H1 (cell line): Measurements from ENCODE around the gene LDLRAD3. TPM values are rescaled to one million over a fixed set of nuclear protein-coding genes. Genes with fewer than 3 reads are reported as not detected.

Experiments used
- CTCF ChIA-PET: fragments of 300-600 bp; sonication (Branson Sonifier 250); formaldehyde crosslinking; loops from one replicate; lab custom pipeline; 2021; ENCODE audit not compliant: partially characterized antibody; lab: Charles Lee
- POLR2A ChIA-PET: fragments of 300-600 bp; sonication (Branson Sonifier 250); formaldehyde crosslinking; loops from one replicate; lab custom pipeline; 2021; ENCODE audit warnings: inconsistent platforms; ENCODE audit not compliant: partially characterized antibody; lab: Charles Lee
- DNase-seq, 2 experiments: peaks; one replicate each; pipeline versions ENCODE4 v3.0.0 to v3.0.0-alpha.2; 2010 to 2022; ENCODE audit warnings: low spot score in 2 of 2, low read depth in 1 of 2, mixed read lengths in 1 of 2
- FAIRE-seq: peaks from 2 replicates; lab custom pipeline; 2011; peaks lifted over from hg19 to GRCh38; lab: Jason Lieb, UNC
- H2AFZ ChIP-seq: 2 replicates; pipeline ENCODE4 v1.8.1; 2012; ENCODE audit warnings: low read length, inconsistent platforms
- H2AK5ac ChIP-seq: 2 replicates; pipeline ENCODE4 v1.6.1; 2013; ENCODE audit warnings: low read depth, low read length
- H2BK120ac ChIP-seq: replicated peaks from 2 replicates; pipeline ENCODE3; 2013; ENCODE audit warnings: low read depth, low read length, inconsistent platforms
- H2BK12ac ChIP-seq: 2 replicates; pipeline ENCODE4 v1.6.1; 2013; ENCODE audit warnings: low read depth, low read length
- H2BK15ac ChIP-seq: 2 replicates; pipeline ENCODE4 v1.6.1; 2013; ENCODE audit warnings: low read length
- H2BK20ac ChIP-seq: 2 replicates; pipeline ENCODE4 v1.6.1; 2013; ENCODE audit warnings: low read length
- H2BK5ac ChIP-seq: 2 replicates; pipeline ENCODE4 v1.6.1; 2013; ENCODE audit warnings: low read depth, low read length
- H3K14ac ChIP-seq: 2 replicates; pipeline ENCODE4 v1.6.1; 2013; ENCODE audit warnings: inconsistent platforms; ENCODE audit not compliant: insufficient read length
- H3K18ac ChIP-seq: 2 replicates; pipeline ENCODE4 v1.6.1; 2013; ENCODE audit warnings: low read length; ENCODE audit errors: extremely low read depth
- H3K23ac ChIP-seq: 2 replicates; pipeline ENCODE4 v1.6.1; 2013; ENCODE audit warnings: inconsistent platforms; ENCODE audit not compliant: insufficient read length
- H3K23me2 ChIP-seq: 2 replicates; pipeline ENCODE4 v1.6.1; 2013; ENCODE audit warnings: low read depth, low read length
- H3K27ac ChIP-seq: 2 replicates; pipeline ENCODE4 v1.6.1; 2011; ENCODE audit warnings: low read depth, low read length, inconsistent platforms
- H3K27me3 ChIP-seq, 4 experiments: replicated peaks in 1 of 4; 1 replicate in 1 of 4; 2 replicates in 3 of 4; pipeline versions ENCODE4 v1.6.1 to v1.8.1; 2011 to 2013; ENCODE audit warnings: low read length in 3 of 4, mild to moderate bottlenecking in 3 of 4, inconsistent platforms in 2 of 4, mixed read lengths in 2 of 4, moderate library complexity in 1 of 4; ENCODE audit not compliant: control insufficient read depth in 3 of 4, insufficient read depth in 3 of 4; ENCODE audit errors: extremely low read depth in 1 of 4
- H3K36me3 ChIP-seq, 4 experiments: 2 replicates each; pipeline versions ENCODE4 v1.6.1 to v1.8.1; 2011 to 2013; ENCODE audit warnings: mild to moderate bottlenecking in 4 of 4, low read length in 3 of 4, moderate library complexity in 2 of 4, control low read depth in 1 of 4, inconsistent platforms in 1 of 4; ENCODE audit not compliant: insufficient read depth in 4 of 4, control insufficient read depth in 2 of 4
- H3K4ac ChIP-seq: replicated peaks from 2 replicates; pipeline ENCODE3; 2013; ENCODE audit warnings: low read length, low read depth, mixed read lengths, inconsistent platforms; ENCODE audit not compliant: insufficient read length
- H3K4me1 ChIP-seq, 4 experiments: replicated peaks in 1 of 4; 1 replicate in 1 of 4; 2 replicates in 3 of 4; pipeline versions ENCODE4 v1.6.1 to v1.8.1; 2011 to 2013; ENCODE audit warnings: low read length in 3 of 4, inconsistent platforms in 2 of 4, mixed read lengths in 1 of 4; ENCODE audit not compliant: insufficient read depth in 4 of 4, control insufficient read depth in 3 of 4
- H3K4me2 ChIP-seq, 2 experiments: 2 replicates each; pipeline versions ENCODE4 v1.6.1 to v1.8.1; 2011 to 2013; ENCODE audit warnings: low read depth in 2 of 2, low read length in 2 of 2, control low read depth in 1 of 2, inconsistent platforms in 1 of 2, mild to moderate bottlenecking in 1 of 2; ENCODE audit not compliant: insufficient read depth in 1 of 2
- H3K4me3 ChIP-seq, 4 experiments: fragments of 200-600, 300-600 bp in 1 of 4; sonication (generic), shearing (Covaris generic), sonication (Bioruptor Twin) in 1 of 4; 2 replicates each; pipeline versions ENCODE4 v1.5.1 to v1.8.1; 2011 to 2016; ENCODE audit warnings: low read length in 4 of 4, low read depth in 3 of 4, control low read depth in 2 of 4, inconsistent platforms in 2 of 4, mild to moderate bottlenecking in 2 of 4, mixed read lengths in 1 of 4, moderate library complexity in 1 of 4; ENCODE audit not compliant: insufficient read depth in 2 of 4; ENCODE audit errors: extremely low read depth in 1 of 4
- H3K56ac ChIP-seq: replicated peaks from 2 replicates; pipeline ENCODE3; 2013; ENCODE audit warnings: low read depth, mild to moderate bottlenecking, mixed read lengths, low read length, inconsistent platforms; ENCODE audit not compliant: insufficient read length
- H3K79me1 ChIP-seq: 2 replicates; pipeline ENCODE4 v1.6.1; 2013; ENCODE audit warnings: low read depth, low read length, control low read depth
- H3K79me2 ChIP-seq, 2 experiments: 2 replicates each; pipeline versions ENCODE4 v1.6.1 to v1.8.1; 2012 to 2013; ENCODE audit warnings: low read length in 2 of 2, mild to moderate bottlenecking in 2 of 2, inconsistent platforms in 1 of 2; ENCODE audit not compliant: insufficient read depth in 2 of 2, control insufficient read depth in 1 of 2
- H3K9ac ChIP-seq, 4 experiments: replicated peaks in 1 of 4; 1 replicate in 1 of 4; 2 replicates in 3 of 4; pipeline versions ENCODE4 v1.6.1 to v1.8.1; 2011 to 2013; ENCODE audit warnings: low read depth in 3 of 4, low read length in 3 of 4, control low read depth in 2 of 4, mild to moderate bottlenecking in 2 of 4, moderate library complexity in 2 of 4, inconsistent platforms in 1 of 4; ENCODE audit errors: extremely low read depth in 1 of 4
- H3K9me3 ChIP-seq, 2 experiments: 2 replicates each; pipeline versions ENCODE4 v1.6.1 to v1.8.1; 2012 to 2013; ENCODE audit warnings: mild to moderate bottlenecking in 2 of 2, moderate library complexity in 2 of 2, control low read depth in 1 of 2, inconsistent platforms in 1 of 2, low read depth in 1 of 2, low read length in 1 of 2, mixed read lengths in 1 of 2; ENCODE audit not compliant: insufficient read depth in 2 of 2
- H4K20me1 ChIP-seq, 2 experiments: replicated peaks in 1 of 2; 2 replicates each; pipeline versions ENCODE3 to v1.8.1; 2011 to 2013; ENCODE audit warnings: inconsistent platforms in 2 of 2, low read length in 2 of 2, mild to moderate bottlenecking in 1 of 2; ENCODE audit not compliant: insufficient read depth in 2 of 2, control insufficient read depth in 1 of 2
- H4K5ac ChIP-seq: 2 replicates; pipeline ENCODE4 v1.6.1; 2013; ENCODE audit warnings: low read length, low read depth, mixed read lengths, inconsistent platforms; ENCODE audit not compliant: insufficient read length
- H4K8ac ChIP-seq: 2 replicates; pipeline ENCODE4 v1.8.0; 2013; ENCODE audit warnings: mild to moderate bottlenecking, moderate library complexity, low read length, inconsistent platforms; ENCODE audit not compliant: insufficient read depth; ENCODE audit errors: extremely low read depth
- H4K91ac ChIP-seq: replicated peaks from 2 replicates; pipeline ENCODE3; 2013; ENCODE audit warnings: low read length, mixed read lengths, inconsistent platforms; ENCODE audit not compliant: insufficient read length
- CEBPB ChIP-seq: IDR thresholded peaks from 2 replicates; pipeline ENCODE4 v1.6.1; 2012; ENCODE audit warnings: low read depth, low read length
- HDAC6 ChIP-seq: IDR thresholded peaks from one replicate; pipeline ENCODE4 v1.7.1; 2012; ENCODE audit warnings: low read depth, mild to moderate bottlenecking, inconsistent platforms, low read length, moderate library complexity
- SIN3A ChIP-seq, 2 experiments: IDR thresholded peaks in 1 of 2; conservative IDR thresholded peaks in 1 of 2; 2 replicates each; pipeline ENCODE4 v1.6.1; 2011 to 2012; ENCODE audit warnings: low read length in 2 of 2, improper control_type of control experiment in 1 of 2, low read depth in 1 of 2, mild to moderate bottlenecking in 1 of 2
- TAF7 ChIP-seq: optimal IDR thresholded peaks from 2 replicates; pipeline ENCODE3; 2011; ENCODE audit warnings: low read depth, mild to moderate bottlenecking, inconsistent platforms, low read length, moderate library complexity, borderline replicate concordance
- USF2 ChIP-seq: IDR thresholded peaks from 2 replicates; pipeline ENCODE4 v1.6.1; 2011; ENCODE audit warnings: low read length, improper control_type of control experiment
- ZNF274 ChIP-seq: IDR thresholded peaks from 2 replicates; pipeline ENCODE4 v1.7.0; 2012; ENCODE audit warnings: low read length, borderline replicate concordance; ENCODE audit errors: extremely low read depth
- WGBS, 2 experiments: shearing (Covaris generic) in 1 of 2; methylation state at CpG; one replicate each; pipeline versions ENCODE4 v1.1.6 to v1.1.7; 2013 to 2015; ENCODE audit warnings: low lambda C conversion rate in 2 of 2, mixed read lengths in 2 of 2, inconsistent platforms in 1 of 2, low coverage in 1 of 2, missing lambda C conversion rate in 1 of 2; ENCODE audit not compliant: insufficient replicate concordance in 2 of 2, insufficient coverage in 1 of 2, insufficient read length in 1 of 2; ENCODE audit errors: extremely low coverage in 1 of 2, missing lambda C conversion rate in 1 of 2; 5-methylcytosine and 5-hydroxymethylcytosine counted together
- polyA plus RNA-seq, 7 experiments: library from polyadenylated mRNA; depleted of rRNA in 3 of 7; stranded (reverse) in 5 of 7; unstranded in 2 of 7; fragments of >200 nt in 5 of 7; fragments of 200-250 nt in 2 of 7; gene quantifications; 1 replicate in 5 of 7; 2 replicates in 1 of 7; 4 replicates in 1 of 7; pipeline versions ENCODE4 v1.2.1 to v1.2.3, GENCODE V29; 2011 to 2013; ENCODE audit warnings: missing spikeins in 2 of 7, mixed read lengths in 2 of 7
- total RNA-seq: library from RNA; stranded (reverse); fragmentation: NEBNext Ultra II Directional; extraction: Animal tissue kit (Norgen Biotek cat#: 25700); gene quantifications from 2 replicates; pipeline ENCODE4 v1.2.1, GENCODE V29; 2021

Gene LDLRAD3
- total and polyA plus RNA-seq, 2 of the 8 experiments (the other 6 are each of a cell fraction or from before 2014, with no cell fraction given) = 18.6 to 22.8 TPM

DNA sequence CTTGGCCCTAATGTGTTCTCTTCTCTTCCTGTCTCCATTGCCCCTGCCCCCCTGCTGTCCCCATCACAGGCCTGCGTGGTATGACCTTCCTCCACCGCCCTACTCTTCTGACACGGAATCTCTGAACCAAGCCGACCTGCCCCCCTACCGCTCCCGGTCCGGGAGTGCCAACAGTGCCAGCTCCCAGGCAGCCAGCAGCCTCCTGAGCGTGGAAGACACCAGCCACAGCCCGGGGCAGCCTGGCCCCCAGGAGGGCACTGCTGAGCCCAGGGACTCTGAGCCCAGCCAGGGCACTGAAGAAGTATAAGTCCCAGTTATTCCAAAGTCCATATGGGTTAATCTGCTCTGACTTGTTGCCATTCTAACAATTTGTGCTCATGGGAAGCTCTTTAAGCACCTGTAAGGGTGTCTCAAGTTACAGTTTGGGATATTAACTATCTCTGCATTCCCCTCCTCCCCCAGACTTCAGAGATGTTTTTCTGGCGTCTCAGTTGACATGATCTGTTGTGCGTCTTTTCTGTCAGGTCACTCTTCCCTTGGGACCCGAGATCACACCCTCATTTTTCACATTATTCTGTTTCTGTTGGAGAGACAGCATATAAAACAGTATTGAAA, 285.3 kb downstream of the LDLRAD3 start:
- H3K27ac ChIP-seq = no peak overlapping the region
- H4K20me1 ChIP-seq = peaks cover 0 to 3% of the 10 kb centered on the region in 2 experiments
- H3K4ac ChIP-seq = no peak overlapping the region
- H4K5ac ChIP-seq = no peak overlapping the region
- H3K79me2 ChIP-seq = no peaks in the 10 kb centered on the region
- WGBS, 2 experiments = 94% methylated on average over 12 of the region's 12 CpGs; no CpG with 5 or more reads in 1 of the 2 experiments
- no peak overlapping the region for H2BK120ac ChIP-seq
- H2BK20ac ChIP-seq = no peak overlapping the region
- ChIA-PET POLR2A (no interaction called here), CTCF (interaction anchor here (1.5 kb wide), 1 partner anchor 30 kb away, joined by 3 read pairs; no protein-coding TSS in a partner anchor)
- H3K14ac ChIP-seq = no peak overlapping the region
- no peak overlapping the region for H4K8ac ChIP-seq
- H2AFZ ChIP-seq = no peak overlapping the region
- no peak overlapping the region for H4K91ac ChIP-seq
- H3K23ac ChIP-seq = no peak overlapping the region
- no peaks in the 10 kb centered on the region for H3K4me1 ChIP-seq
- no peak overlapping the region for H3K4me3 ChIP-seq
- H2BK12ac ChIP-seq = no peak overlapping the region
- H3K27me3 ChIP-seq = no peaks in the 10 kb centered on the region
- H3K9ac ChIP-seq = no peak overlapping the region
- H3K79me1 ChIP-seq = no peaks in the 10 kb centered on the region
- no peak overlapping the region for H3K4me2 ChIP-seq
- H2AK5ac ChIP-seq = no peak overlapping the region
- peaks cover 0 to 6% (median 0%) of the 10 kb centered on the region in 4 experiments; a peak in 2 of 8 replicates for H3K36me3 ChIP-seq
- H3K23me2 ChIP-seq = no peaks in the 10 kb centered on the region
- no peaks in the 10 kb centered on the region for H3K9me3 ChIP-seq
- H2BK5ac ChIP-seq = no peak overlapping the region
- H3K56ac ChIP-seq = no peak overlapping the region
- no peak for TF ChIP-seq ZNF274
- TF ChIP-seq HDAC6 = no peak
- TF ChIP-seq SIN3A (conservative IDR thresholded peaks at IDR 0.05 in 1 of 2, IDR thresholded peaks at IDR 0.05 in 1 of 2; ENCODE audit: low read depth in 1 of 2, low read length in 2 of 2) = no peak
- no peak for TF ChIP-seq USF2
- TF ChIP-seq TAF7 = no peak
- no peak for TF ChIP-seq CEBPB
- no peak for DNase-seq
- H2BK15ac ChIP-seq = no peak overlapping the region
- no peak overlapping the region for H3K18ac ChIP-seq
- no peak for FAIRE-seq
